Stimulated activated CD4-positive, alpha-beta T cell treated with anti-CD3 and anti-CD28 coated beads, Interleukin-1b, Interleukin-23, amount 100 ng/mL, for 1 hour (primary cell): ENCODE measurements around the gene P3H4.

Experiments used
- DNase-seq, 2 donors: peaks; one replicate each; pipeline ENCODE4 v3.0.0-alpha.2; 2020; ENCODE audit warnings: low read depth in 2 of 2

The P3H4 gene

DNA sequence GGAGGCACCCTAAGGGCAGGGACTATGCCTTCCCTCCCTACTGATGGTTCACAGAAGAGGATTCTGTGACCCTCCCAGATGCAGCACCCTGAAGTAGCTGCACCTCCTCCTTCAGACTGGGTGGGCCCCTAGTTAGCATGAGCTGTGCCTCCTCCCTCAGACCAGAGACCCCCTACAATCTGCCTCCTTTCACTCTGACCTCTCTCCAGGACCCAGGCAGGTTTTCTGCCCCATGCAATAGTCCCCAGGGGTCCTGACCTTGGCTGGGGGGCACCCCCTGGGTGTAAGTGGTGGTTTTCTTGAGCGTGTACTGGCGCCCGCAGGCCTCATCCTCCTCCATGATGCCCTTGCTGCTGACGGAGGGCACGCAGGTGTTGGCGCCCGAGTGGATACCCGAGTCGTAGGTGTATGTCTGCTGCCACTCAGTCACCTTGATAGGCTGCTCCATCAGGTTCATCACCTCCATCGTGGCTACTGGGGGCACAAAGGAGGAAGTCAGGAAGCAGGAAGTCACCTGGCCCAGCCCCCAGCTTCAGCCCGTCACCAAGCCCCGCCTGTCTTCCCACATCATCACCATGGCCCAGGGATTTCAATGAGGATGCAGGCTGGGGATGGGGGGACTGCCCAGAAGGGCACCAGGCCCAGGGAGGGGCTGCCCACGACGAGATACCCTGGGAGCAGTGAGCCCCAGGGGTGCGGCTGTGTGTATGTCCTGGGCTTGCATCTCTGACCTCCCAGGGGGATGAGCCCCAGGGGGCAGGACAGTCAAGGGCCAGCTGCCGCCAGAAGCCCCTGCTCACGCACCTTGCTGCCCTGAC is 40.2 kb downstream of the P3H4 start:
- no peak for DNase-seq

GRCh38 chr17:41769985-41770384 is 41.8 kb downstream of the P3H4 start:
- no peak for DNase-seq

DNA sequence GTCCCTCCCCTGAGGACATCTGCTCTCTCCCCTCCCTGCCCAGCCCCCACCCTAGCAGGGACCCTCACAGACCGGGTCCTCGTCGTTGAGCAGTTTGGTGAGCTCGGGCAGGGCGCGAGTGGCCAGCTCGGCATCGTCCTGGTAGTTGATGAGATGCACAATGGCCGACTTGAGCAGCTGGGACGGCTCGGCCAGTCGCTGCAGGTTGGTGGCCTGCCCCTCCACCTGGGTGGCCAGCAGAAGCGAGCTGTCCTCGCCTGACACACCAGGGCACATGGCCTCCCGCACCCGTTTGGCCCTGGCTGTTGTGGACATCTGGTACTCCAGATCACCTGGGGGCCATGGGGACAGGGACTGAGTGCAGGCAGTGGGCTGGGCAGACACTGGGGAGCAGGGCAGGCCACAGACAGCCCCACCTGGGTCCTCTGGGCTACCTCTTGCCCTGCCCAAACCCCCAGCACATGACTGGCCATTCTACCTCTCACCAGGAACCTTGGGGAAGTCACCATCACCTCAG is 42.3 kb downstream of the P3H4 start:
- DNase-seq = no peak

DNA sequence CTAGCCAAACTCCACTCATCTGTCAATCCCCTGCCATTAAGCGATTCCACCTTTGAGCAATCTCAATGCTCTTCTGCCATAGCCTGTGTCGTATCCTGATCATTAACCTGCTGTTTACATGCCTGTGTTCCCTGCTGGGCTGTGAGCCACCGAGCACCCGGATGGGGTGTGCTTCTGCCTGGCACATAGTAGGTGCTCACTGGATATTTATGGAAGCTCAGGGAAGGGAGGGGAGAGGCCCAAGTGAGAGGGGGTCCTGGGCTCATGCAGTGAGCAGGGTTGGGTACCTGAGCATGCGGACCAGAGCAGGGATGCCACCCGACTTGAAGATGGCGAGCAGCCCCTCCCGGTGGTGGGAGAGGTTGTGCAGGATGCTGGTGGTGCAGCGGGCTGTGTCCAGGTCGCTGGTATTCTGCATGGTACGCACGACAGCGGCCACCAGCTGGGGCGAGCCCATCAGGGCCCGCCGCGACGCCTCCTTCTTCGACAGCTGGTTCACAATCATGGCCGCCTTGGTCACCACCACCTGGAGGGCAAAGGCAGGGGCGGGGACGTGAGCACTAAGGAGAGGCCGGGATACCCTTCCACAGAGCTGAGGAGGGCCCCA is 43.0 kb downstream of the P3H4 start:
- DNase-seq = no peak

- no peak for DNase-seq
Observed at GRCh38 chr17:41767324-41768042, 44.3 kb downstream of the P3H4 start.

DNA sequence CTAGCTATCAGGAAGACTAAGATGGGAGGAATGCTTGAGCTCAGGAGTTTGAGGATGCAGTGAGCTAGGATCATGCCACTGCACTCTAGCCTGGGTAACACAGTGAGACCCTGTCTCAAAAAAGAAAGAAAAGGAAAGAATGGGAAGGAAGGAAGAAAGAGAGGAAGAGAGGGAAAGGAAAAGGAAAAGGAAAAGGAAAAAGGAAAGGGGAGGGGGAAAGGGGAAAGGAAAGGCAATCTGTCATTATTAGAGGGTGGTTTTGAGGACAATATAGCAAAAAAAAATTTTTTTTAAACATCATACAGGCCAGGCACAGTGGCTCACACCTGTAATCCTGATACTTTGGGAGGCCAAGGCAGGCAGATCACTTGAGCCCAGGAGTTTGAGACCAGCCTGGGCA is 45.6 kb downstream of the P3H4 start:
- no peak for DNase-seq

DNA sequence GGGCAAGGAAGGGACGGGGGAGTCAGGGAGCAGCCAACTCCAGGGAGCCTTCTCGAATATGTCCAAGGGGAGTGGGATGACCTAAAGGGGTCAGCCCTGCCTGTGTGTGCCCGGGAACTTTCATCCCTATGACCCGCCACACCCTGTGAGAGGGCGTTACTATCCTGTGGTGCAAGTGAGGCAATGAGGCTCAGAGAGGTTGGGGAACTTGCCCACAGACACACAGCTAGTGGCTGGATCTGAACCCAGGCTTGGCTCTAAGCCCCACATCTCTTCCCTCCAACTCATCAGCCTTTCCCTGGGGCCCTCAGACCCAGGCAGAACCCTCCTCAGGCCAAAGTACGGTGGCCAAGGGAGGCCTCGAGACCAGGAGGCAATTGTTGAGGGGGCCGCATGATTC is 48.4 kb downstream of the P3H4 start:
- DNase-seq = no peak

GRCh38 chr17:41762841-41763240 is 48.9 kb downstream of the P3H4 start:
- no peak for DNase-seq

GRCh38 chr17:41762391-41762790 is 49.4 kb downstream of the P3H4 start:
- DNase-seq = no peak

GRCh38 chr17:41760878-41761277 is 50.9 kb downstream of the P3H4 start:
- no peak for DNase-seq

GRCh38 chr17:41758601-41759000 is 53.1 kb downstream of the P3H4 start:
- no peak for DNase-seq

DNA sequence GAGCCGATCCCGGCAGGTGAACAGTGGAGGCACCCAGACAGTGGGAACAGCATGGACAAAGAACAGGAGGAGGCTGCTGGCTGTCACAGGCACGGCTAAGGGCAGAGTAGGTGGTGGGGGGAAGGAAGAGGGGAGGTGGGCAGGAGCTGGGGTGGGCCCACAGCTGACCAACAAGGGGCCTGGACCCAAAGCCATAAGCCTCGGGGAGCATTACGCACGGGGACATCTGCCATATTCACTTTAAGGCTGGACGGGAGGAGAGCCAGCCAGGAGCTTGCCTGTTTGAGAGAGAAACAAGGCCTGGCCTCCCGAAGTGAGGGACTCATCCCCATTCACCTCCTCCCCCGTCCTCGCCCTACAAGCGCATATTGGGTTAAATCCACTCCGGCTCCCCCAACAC is 57.7 kb downstream of the P3H4 start:
- no peak for DNase-seq
